Mammary epithelial cell (primary cell): ENCODE data around the gene SORCS2.

ENCODE experiments used
- CTCF ChIP-seq, 2 donors: IDR thresholded peaks in 1 of 2; conservative IDR thresholded peaks in 1 of 2; 2 replicates each; pipeline ENCODE4 v1.5.1; 2011 to 2012; ENCODE audit warnings: inconsistent platforms in 2 of 2, low read length in 2 of 2, mild to moderate bottlenecking in 2 of 2, control low read depth in 1 of 2, low read depth in 1 of 2; ENCODE audit not compliant: insufficient read depth in 1 of 2; ENCODE audit errors: extremely low read depth in 1 of 2
- EZH2 ChIP-seq: IDR thresholded peaks from 2 replicates; pipeline ENCODE4 v1.6.1; 2012; ENCODE audit warnings: low read length, inconsistent platforms, borderline replicate concordance

GRCh38 chr4:7664106-7664505, 471.8 kb downstream of the SORCS2 start:
- no peak for TF ChIP-seq CTCF (conservative IDR thresholded peaks at IDR 0.05 in 1 of 2, IDR thresholded peaks at IDR 0.05 in 1 of 2; ENCODE audit: extremely low read depth in 1 of 2, insufficient read depth in 1 of 2, low read depth in 1 of 2, low read length in 2 of 2)
- TF ChIP-seq EZH2 = no peak
